Upper lobe of left lung (tissue), 4 donors: ENCODE measurements around the gene RPA1.

Source experiments
- POLR2A ChIP-seq, 4 donors: fragments of 450-650 bp; IDR thresholded peaks; one replicate each; pipeline ENCODE4 v1.5.1; 2016 to 2017; ENCODE audit warnings: antibody characterized with exemption in 4 of 4, mild to moderate bottlenecking in 2 of 4
- TF ChIP-seq, protein P1 (sequence below), 6 experiments: fragments of 450-650 bp in 4 of 6; fragments of 200-600 bp in 2 of 6; sonication (generic) in 2 of 6; IDR thresholded peaks; one replicate each; pipeline ENCODE4 v1.5.1; 2016 to 2019; ENCODE audit warnings: antibody characterized with exemption in 6 of 6

DNA sequence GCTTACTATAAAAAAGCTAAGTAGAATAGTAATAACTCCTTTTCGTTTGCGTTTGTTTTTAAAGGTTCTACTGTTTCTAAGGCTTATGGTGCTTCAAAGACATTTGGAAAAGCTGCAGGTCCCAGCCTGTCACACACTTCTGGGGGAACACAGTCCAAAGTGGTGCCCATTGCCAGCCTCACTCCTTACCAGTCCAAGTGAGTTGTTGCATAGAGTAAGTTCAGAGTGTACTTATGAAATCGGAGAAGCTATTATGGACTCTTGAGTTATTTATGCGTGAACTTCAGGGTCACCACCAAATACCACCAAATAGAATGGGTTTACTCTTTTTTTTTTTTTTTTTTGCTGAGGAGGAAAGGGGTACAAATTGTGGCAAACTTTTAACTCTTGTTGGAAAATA lies 45.8 kb downstream of the RPA1 start:
- no peak for TF ChIP-seq POLR2A (IDR thresholded peaks at IDR 0.05)
- TF ChIP-seq, protein P1, sequence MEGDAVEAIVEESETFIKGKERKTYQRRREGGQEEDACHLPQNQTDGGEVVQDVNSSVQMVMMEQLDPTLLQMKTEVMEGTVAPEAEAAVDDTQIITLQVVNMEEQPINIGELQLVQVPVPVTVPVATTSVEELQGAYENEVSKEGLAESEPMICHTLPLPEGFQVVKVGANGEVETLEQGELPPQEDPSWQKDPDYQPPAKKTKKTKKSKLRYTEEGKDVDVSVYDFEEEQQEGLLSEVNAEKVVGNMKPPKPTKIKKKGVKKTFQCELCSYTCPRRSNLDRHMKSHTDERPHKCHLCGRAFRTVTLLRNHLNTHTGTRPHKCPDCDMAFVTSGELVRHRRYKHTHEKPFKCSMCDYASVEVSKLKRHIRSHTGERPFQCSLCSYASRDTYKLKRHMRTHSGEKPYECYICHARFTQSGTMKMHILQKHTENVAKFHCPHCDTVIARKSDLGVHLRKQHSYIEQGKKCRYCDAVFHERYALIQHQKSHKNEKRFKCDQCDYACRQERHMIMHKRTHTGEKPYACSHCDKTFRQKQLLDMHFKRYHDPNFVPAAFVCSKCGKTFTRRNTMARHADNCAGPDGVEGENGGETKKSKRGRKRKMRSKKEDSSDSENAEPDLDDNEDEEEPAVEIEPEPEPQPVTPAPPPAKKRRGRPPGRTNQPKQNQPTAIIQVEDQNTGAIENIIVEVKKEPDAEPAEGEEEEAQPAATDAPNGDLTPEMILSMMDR (IDR thresholded peaks at IDR 0.05), result no peak
